ENCODE data around the gene EID2B. TPM values are rescaled to one million over a fixed set of nuclear protein-coding genes. Genes with fewer than 3 reads are reported as not detected.

The EID2B gene
- total and polyA plus RNA-seq, 12 donors, result 1.8 to 4.7 (median 3.2) TPM

GRCh38 chr19:39506598-39506943 lies 26.1 kb downstream of the EID2B start:
- Histone ChIP-seq H3K4me1 (peaks cover 0 to 19% (median 9%) of the 10 kb centered on the region in 9 donors), H3K4me3 (peak overlapping the region in 5 of 10 donors; percentile 35 to 55 (median 52)), H3K27me3 (peaks cover 19 to 94% (median 89%) of the 10 kb centered on the region in 7 donors), H3K36me3 (no peaks in the 10 kb centered on the region), H3K9me3 (no peaks in the 10 kb centered on the region), H3K27ac (no peak overlapping the region)
- intact Hi-C loops (cut with DNase I), result no loop called here
- no peak for ATAC-seq
- WGBS, 2 donors, result 50 to 54% methylated on average over 7 of the region's 7 CpGs
- TF ChIP-seq CTCF (IDR thresholded peaks at IDR 0.05), result no peak
- no peak for DNase-seq

GRCh38 chr19:39502640-39503417 lies 29.8 kb downstream of the EID2B start:
- DNase-seq (peak; percentile 24 to 67), ATAC-seq (peak; percentile 54 to 88 (median 68))
- Histone ChIP-seq H3K4me3 (peak overlapping the region in 2 of 10 donors; percentile 7 to 14), H3K4me1 (peaks cover 0 to 35% (median 24%) of the 10 kb centered on the region in 9 donors), H3K27me3 (peaks cover 29 to 100% (median 96%) of the 10 kb centered on the region in 7 donors), H3K36me3 (no peaks in the 10 kb centered on the region), H3K27ac (no peak overlapping the region), H3K9me3 (no peaks in the 10 kb centered on the region)
- intact Hi-C loops (cut with DNase I), result no loop called here
- peak; percentile 60 to 85 (median 70) for TF ChIP-seq CTCF (IDR thresholded peaks at IDR 0.05)
- WGBS, 2 donors, result 11 to 13% methylated on average over 51 to 69 of the region's 69 CpGs

DNA sequence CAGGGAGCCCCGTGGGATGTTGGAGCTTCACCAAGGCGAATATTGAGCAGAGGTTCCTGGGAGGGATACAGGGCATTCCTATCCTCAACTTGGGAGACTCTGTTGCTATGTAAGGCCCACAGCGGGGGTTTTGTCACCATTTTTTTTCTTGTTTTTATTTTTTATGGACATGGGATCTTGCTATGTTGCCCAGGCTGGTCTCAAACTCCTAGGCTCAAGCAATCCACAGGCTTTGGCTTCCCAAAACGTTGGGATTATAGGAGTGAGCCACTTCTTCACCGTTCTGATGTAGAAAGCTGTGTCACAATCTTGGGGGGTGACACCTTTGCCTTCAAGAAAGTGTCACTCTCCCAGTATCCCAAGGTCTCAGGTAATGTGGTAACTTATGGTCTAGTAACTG lies 31.3 kb downstream of the EID2B start:
- DNase-seq (no peak), ATAC-seq (no peak)
- Histone ChIP-seq H3K9me3 (no peaks in the 10 kb centered on the region), H3K27ac (no peak overlapping the region), H3K36me3 (no peaks in the 10 kb centered on the region), H3K27me3 (peaks cover 19 to 100% (median 96%) of the 10 kb centered on the region in 7 donors), H3K4me1 (peaks cover 0 to 27% (median 19%) of the 10 kb centered on the region in 9 donors), H3K4me3 (no peak overlapping the region)
- TF ChIP-seq CTCF (IDR thresholded peaks at IDR 0.05), result no peak
- 77 to 82% methylated on average over 5 of the region's 5 CpGs for WGBS, 2 donors
- intact Hi-C loops (cut with DNase I), result no loop called here

- H3K36me3 ChIP-seq, result no peaks in the 10 kb centered on the region
- H3K4me1 ChIP-seq, result peaks cover 0 to 27% (median 19%) of the 10 kb centered on the region in 9 donors
- ATAC-seq, result no peak
- intact Hi-C loops (cut with DNase I), result no loop called here
- no peak overlapping the region for H3K4me3 ChIP-seq
- DNase-seq, result no peak
- 28 to 33% methylated on average over 4 of the region's 4 CpGs for WGBS, 2 donors
- peaks cover 19 to 100% (median 94%) of the 10 kb centered on the region in 7 donors for H3K27me3 ChIP-seq
- no peaks in the 10 kb centered on the region for H3K9me3 ChIP-seq
- H3K27ac ChIP-seq, result no peak overlapping the region
- TF ChIP-seq CTCF (IDR thresholded peaks at IDR 0.05), result no peak
Observed at GRCh38 chr19:39500543-39500942, 32.1 kb downstream of the EID2B start.

Measured in heart right ventricle (tissue), 16 donors.